ENCODE results near the gene TCEA3.

- TF ChIP-seq, protein P1, sequence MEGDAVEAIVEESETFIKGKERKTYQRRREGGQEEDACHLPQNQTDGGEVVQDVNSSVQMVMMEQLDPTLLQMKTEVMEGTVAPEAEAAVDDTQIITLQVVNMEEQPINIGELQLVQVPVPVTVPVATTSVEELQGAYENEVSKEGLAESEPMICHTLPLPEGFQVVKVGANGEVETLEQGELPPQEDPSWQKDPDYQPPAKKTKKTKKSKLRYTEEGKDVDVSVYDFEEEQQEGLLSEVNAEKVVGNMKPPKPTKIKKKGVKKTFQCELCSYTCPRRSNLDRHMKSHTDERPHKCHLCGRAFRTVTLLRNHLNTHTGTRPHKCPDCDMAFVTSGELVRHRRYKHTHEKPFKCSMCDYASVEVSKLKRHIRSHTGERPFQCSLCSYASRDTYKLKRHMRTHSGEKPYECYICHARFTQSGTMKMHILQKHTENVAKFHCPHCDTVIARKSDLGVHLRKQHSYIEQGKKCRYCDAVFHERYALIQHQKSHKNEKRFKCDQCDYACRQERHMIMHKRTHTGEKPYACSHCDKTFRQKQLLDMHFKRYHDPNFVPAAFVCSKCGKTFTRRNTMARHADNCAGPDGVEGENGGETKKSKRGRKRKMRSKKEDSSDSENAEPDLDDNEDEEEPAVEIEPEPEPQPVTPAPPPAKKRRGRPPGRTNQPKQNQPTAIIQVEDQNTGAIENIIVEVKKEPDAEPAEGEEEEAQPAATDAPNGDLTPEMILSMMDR (IDR thresholded peaks at IDR 0.05; ENCODE audit: low read depth, low read length): no peak
- TF ChIP-seq EZH2phosphoT487 (IDR thresholded peaks at IDR 0.05; ENCODE audit: low read depth): no peak
Observed at GRCh38 chr1:23366146-23366545, 58.4 kb downstream of the TCEA3 start.
